ENCODE results near the gene BLTP3A.
"Not testable (repeated sequence)": the region's sequence is repeated elsewhere in the genome, so short reads cannot be mapped to it uniquely, and the experiment has no call there.

Gene BLTP3A

DNA sequence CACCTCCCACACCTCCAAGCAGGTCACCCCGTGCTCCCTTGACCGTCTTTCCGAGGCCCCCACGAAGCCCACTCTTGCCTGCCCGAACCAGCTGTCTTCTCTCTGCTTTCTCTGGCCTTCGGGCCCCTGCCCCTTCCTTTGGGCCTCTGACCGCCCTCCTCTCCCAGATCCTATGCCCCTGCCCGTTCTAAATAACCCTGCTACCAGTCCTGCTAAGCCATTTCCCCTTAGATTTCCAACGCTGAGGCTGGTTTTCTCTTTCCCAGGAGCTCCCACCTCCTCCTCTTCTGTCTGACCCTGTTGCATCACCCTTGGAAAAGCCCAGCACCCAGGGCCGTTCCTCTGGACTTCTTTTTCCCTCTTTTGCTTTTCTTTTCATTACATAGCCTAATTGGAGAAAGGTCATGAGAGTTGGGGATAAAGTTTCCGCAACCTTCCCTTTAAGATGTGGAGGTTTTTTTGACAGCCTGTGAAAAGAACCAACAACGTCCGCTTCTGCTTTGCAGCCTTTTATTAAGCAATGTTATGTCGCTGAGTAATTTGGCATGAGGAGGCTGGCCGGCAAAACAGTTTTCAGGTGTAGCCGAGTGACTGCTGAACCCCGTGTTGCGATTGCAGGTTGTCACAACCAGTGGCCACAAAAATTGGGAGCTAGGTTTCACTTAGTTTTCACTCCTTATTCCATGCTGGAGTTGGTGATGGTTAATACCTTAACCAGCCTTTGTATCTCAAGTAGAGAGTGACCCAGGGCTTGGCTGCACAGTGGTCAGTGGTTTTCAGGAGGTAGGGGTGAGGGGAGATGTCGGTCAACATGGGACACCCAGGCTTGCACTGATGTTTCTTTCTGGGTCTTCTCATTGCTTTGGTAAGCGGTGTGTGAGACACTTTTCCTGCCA, 970 bp downstream of the BLTP3A start:
- DNase-seq (ENCODE audit: low read depth, low spot score), result no peak

DNA sequence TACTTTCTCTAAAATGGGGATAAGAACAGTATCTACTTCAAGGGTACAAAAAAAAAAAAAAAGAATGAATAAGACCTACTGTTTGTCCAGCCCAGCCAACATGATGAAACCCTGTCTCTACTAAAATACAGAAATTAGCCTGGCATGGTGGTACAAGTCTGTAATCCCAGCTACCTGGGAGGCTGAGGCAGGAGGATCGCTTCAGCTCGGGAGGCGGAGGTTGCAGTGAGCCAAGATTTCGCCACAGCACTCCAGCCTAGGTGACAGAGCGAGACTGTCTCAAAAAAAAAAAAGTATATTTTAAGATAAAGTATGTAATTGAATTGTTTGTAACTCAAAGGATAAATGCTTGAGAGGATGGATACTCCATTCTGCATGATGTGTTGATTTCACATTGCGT, 2.0 kb downstream of the BLTP3A start:
- DNase-seq (ENCODE audit: low read depth, low spot score), result no peak

DNA sequence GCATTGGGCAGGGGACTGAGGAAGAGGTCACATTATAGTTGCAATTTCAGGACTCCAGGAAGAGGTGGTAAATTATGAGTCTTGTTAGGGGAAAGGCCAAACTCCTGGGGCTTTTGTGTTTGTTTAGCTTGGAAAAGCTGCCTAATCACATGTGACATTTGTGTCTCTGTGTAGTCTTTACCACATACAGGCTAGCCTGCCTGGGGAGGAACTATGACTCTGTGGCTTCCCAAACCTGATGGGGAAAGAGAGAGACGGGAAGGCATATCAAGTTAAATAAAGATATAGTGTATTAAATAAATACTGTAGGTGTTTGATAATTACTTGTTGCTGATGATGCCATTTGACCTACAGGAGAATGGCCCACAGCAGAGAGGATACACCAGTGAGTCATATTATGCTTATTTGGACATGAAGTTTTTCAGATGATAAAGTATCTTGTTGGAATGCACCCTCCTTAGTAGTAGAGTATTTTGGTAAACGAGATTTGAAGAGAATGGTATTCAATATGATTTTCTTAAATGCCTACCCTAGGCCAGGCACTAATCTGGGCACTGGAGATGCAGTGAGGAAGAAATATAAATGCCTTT, 4.0 kb downstream of the BLTP3A start:
- no peak for DNase-seq (ENCODE audit: low read depth, low spot score)

DNA sequence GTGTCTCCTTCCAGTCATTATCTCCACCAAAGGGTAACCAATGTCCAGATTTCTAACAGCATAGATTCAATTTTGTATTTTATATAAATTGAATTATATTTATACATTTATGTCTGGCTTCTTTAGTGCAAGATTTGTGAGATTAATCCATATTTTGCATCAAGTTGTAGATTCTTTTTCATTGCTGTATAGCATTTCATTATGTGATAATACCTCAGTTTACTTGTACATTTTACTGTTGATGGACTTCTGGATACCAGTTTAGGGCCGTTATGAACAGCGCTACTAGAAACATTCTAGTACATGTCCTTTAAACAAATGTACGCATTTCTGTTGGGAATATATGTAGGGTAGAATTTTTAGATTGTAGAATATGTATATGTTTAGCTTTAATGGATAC, 6.2 kb downstream of the BLTP3A start:
- DNase-seq (ENCODE audit: low read depth, low spot score), result no peak

DNA sequence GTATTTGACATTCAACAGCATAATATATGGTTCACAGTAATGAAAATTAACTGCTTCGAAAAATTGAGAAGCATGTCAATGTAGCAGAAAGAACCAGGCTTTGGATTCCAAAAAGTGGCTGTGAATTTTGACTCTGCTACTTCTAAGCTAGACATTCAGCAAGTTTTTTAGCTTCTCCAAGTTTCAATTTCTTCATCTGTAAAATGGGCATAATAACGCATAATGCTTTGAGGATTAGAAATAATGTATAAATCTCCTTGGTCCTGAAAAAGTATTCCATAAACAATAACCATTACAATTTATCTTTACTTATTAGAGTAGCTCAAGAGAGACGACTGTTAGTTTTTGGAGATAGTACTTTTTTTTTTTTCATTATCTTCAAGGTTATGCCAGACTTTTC, 7.7 kb downstream of the BLTP3A start:
- no peak for DNase-seq (ENCODE audit: low read depth, low spot score)

DNA sequence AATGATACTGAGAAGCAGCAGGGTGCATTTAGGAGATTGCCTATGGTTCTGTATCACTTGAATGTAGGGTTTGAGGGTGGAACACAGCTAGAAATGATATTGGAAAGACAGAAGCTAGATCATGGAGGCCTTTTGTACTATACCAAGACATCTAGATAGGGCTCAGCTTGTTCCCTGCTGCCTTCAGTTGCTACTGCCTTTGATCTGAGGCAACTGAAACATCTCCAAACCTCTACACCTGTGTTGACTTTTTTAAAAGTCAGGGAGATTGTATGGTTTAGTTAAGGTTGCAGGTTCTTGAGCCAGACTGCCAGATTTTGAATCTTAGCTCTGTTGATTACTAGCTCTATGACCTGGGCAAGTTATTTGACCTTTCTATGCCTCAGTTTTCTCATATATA, 12.7 kb downstream of the BLTP3A start:
- no peak for DNase-seq (ENCODE audit: low read depth, low spot score)

DNA sequence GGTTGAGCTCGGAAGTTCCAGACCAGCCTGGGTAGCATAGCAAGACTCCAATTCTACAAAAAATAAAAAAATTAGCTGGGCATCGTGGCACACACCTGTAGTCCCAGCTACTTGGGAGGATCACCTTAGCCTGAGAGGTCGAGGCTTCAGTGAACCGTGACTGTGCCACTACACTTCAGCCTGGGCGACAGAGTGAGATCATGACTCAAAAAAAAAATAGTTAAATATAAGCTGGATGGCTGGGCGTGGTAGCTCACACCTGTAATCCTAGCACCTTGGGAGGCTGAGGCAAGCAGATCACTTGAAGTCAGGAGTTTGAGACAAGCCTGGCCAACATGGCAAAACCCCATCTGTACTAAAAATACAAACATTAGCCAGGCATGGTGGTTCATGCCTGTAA, 13.2 kb downstream of the BLTP3A start:
- not testable (repeated sequence) for DNase-seq (ENCODE audit: low read depth, low spot score)

DNA sequence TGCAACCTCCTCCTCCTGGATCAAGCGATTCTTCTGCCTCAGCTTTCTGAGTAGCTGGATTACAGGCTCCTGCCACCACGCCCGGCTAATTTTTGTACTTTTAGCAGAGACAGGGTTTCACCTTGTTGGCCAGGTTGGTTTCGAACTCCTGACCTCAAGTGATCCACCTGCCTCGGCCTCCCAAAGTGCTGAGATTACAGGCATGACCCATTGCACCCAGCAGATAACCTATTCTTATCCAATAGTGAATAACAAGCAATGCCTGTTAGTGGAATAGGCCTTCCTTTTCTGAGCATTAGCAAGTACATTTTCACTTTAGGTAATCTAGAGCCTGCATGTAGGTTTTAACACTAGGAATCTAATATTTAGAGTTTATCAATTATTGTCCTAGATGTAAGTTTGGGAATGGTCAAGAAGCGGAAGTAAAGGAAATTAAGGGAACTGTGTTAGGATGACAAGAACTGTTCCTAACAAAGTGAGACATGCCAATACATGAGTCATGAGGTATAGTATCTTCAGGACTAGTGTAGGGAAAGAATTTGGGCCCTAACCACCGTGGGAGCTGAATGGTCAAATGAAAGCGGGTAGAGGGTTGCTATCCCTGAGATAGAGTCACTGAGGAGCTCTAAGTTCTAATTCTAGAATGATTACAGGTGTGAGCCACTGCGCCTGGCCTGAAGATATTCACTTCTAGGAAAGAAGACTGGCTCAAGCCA, 15.0 kb downstream of the BLTP3A start:
- no peak for DNase-seq (ENCODE audit: low read depth, low spot score)

DNA sequence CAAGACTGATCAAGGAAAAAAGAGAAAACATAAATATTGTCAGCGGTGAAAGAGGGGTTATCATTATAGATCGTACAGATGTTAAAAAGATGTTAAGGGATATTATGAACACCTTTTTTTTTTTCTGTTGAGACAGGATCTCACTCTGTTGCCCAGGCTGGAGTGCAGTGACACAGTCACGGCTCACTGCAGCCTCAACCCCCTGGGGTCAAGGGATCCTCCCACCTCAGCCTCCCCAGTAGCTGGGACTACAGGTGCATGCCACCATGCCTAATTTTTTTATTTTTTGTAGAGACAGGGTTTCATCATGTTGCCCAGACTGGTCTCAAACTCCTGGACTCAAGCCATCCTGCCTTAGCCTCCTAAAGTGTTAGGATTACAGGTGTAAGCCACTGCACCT, 16.6 kb downstream of the BLTP3A start:
- DNase-seq (ENCODE audit: low read depth, low spot score), result not testable (repeated sequence)

DNA sequence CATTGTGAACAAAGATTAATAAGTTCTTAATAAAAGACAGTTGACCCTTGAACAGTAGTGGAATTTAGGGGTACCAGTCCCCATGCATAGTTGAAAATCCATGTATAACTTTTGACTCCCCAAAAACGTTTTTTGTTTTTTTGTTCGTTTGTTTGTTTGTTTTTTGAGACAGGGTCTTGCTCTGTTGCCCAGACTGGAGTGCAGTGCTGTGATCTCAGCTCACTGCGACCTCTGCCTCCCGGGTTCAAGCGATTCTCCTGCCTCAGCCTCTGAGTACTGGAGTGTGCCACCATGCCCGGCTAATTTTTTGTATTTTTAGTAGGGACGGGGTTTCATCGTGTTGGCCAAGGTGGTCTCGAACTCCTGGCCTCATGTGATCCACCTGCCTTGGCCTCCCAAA, 17.5 kb downstream of the BLTP3A start:
- DNase-seq (ENCODE audit: low read depth, low spot score), result not testable (repeated sequence)

DNA sequence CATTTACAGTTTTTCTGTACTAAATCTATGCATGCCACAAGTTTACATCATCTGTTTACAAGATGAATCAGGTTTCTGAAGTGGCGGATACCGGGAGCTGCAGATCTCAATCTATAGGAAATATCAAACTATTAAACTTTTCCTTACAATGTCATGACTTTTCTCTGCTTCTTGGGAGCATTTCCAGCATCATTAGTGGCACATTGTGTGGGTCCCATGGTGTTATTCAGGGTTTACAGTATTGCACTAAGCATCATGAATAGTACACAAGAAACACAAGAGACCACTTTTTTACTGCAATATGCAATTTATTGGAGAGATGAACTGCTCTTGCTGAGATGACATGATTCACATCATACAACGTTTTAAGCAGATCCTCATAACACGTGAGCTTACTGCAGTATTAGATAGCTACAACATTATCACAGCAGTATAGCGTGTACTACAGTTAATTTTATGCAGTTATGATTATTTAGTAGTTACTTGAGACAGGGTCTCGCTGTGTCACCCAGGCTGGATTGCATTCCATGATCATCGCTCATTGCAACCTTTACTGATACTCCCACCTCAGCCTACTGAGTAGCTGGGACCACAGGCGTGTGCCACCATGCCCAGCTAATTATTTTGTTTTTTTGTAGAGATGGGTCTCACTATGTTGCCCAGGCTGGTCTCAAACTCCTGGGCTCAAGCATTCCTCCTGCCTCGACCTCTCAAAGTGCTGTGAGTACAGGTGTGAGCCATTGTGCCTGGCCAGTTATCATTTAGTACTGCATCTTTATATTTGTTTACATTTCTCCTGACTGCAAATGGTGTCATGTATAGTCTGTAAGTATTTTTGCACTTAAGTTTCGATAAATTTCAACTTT, 18.4 kb downstream of the BLTP3A start:
- no peak for DNase-seq (ENCODE audit: low read depth, low spot score)

DNA sequence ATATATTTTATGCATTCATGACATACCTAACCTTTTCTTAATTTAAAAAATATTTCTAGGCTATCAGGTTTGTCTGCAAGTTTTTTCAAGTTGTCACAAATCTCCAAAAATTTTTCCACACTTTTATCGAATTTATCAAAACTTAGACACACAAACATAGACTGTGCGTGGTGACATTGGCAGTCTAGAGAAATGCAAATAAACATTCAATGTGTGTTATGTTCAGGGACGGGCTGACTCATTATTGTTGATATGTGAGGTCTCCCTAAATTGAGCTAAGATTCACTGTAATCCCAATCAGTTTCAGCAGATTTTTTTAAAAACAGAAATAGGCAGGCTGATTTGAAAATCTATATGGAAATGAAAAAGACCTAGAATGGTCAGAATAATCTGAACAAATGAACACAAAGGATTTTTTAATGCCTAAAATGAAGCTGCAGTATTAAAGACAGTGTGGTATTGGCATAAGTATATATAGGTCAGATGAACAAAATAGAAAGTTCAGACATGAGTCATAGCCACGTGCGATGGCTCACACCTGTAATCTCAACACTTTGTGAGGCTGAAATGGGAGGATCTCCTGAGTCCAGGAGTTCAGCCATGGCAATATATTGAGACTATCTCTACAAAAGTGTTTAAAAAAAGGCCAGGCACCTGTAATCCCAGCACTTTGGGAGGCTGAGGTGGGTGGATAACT, 19.2 kb downstream of the BLTP3A start:
- DNase-seq (ENCODE audit: low read depth, low spot score), result no peak

DNA sequence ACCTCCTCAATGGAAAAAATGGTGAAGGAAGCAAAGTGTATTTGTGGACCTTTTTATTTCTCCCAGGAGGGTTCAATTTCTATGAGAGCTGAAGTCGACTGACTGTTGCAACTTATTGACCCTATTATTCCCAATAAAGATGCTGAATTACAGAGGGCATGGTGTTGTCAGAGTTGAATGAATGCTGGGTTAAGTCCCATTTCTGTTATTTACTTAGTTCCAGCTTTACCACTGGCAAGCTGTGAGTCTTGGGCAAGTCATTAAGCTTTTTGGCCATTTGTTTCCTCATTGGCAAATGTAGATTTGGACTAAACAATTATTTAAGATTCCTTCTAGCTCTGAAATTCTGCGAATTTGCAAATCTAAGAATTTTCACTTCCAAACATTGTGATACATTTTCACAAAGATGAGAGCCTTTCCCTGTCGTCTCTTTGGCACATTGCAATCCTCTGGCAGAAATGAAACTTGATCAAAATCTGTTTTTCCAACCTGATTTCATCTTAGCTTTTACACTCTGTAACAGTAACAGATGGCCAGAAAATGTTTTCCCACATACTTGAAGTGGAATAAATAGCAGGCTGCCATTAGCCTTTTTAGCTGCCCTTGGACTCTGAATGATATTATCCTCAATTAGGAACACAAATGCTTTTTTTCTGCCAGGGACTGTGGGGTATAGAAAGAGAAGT, 21.3 kb downstream of the BLTP3A start:
- no peak for DNase-seq (ENCODE audit: low read depth, low spot score)

DNA sequence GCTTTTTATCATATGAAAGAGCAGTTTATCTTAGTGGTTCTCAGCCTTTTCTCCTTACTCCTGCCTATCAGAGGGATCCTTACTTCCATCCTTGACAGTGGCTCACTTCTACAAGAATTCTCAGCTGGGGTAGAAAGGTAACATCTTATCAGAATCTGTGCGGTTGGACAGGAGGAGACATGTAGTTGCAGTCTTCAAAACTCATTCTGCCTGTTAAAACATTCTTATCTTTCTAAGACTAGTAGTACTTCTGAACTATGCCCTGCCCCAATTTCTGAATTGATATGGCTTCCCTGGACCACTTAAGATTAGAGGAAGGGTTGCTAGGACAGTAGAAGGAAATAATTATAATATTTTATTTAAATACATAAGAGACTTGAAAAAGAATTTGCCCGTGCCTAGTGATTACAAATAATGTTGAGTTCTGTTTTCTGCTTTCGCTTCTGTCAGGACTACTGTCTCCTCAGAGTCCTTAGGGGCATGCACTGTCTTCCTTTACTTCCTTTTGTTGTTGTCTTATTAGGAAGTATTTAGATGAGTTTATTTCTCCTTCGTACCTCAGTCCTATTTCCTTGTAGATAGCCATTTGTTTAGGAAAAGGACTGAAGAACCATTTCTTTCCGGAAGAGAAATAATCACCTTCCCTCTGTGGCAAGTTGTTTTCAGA, 24.9 kb downstream of the BLTP3A start:
- no peak for DNase-seq (ENCODE audit: low read depth, low spot score)

DNA sequence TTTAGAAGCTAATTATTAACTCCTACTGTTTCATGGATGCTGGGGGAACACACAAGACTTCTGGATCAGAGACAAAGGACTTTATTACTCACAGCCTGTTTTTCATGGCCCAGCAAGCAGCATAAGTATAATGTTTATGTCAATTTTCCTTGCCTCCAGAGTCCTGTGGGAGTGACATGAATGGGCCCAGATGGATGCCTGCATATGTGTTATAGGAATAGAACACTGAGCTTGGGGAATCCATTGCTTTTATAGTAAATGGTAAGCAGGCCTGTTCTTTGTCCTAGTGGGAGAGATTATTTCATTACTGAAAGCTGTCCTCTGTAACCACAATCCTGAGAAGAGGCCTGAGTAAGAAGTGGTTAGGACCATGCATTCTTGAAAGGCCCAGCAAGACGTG, 25.6 kb downstream of the BLTP3A start:
- no peak for DNase-seq (ENCODE audit: low read depth, low spot score)

DNA sequence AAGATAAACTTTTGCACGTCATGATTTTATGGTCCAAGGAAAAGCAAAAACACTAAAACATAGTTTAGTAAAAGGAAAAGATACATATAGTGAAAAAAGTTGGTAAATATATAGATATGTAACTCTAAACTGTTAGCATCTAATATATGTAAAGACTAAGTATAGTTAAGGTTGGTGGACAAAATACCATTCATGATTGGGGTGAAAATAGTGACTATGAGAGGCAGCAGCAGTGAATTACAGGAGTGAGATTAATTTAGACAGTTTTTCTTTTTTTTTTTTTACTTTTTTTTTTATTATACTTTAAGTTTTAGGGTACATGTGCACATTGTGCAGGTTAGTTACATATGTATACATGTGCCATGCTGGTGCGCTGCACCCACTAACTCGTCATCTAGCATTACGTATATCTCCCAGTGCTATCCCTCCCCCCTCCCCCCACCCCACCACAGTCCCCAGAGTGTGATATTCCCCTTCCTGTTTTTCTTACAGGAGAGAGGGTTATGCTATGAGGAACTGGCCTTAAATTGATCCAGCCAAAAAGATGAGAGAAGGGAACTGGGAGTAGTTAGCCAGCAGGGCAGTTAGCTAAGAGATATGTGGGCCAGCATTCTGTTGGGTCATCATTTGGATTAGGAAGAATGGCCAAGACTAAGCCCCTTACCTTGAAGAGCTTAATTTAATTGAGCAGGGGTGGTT, 27.1 kb downstream of the BLTP3A start:
- not testable (repeated sequence) for DNase-seq (ENCODE audit: low read depth, low spot score)

DNA sequence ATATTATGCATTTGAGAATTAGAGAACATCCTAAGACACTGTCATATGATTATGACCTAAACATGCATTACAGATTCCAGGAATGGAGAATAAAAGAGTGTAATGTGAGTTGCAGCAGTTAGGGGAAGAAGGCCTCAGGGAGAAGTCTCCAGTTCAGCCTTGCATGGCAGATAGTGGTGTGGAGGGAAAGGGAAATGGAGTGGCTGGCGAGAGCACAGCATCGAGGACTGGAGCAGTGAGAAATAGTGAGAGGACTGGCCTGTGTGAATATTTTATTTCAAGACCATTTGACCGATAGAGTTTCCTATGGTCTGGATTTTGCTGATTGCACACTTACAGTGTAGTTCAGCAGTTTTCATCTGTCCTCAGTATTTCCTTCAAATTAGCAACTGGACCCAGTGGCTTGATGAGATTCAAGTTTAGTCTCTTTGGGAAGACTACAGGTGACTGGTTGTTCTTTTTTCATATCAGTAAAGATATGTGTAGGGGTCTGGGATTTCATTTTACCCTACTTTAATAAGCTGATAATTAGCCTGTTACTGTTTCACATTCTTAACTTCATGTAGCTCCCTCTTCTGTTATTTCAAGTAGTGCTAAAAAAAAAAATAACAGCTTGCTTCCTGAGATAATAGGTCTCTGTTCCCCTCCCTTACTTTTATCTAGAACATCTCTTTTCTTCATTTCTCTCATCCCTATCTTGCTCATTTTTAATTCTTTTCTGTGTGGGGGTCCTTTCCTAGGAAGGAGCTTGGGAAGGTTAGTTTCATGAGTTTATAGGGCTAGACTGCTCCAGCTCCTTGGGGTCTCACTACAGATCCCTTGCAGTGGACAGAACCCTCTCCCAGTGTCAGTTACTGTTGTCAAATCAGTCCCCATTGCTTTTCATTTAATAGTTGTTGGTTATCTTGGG, 27.9 kb downstream of the BLTP3A start:
- DNase-seq (ENCODE audit: low read depth, low spot score), result no peak

DNA sequence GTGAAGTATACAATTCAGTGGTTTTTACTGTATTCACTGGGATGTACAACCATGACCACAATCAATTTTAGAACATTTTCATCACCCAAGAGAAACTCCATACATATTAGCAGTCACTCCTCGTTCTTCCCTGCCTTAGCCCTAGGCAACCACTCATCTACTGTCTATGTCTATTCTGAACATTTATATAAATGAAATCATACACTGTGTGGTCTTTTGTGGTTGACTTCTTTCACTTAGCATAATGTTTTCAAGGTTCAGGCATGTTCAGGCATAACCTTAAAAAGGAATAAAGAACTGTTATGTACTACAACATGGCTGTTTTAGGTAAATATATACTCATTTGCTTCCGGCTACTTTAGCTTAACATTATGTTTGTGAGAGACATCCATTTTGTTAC, 37.3 kb downstream of the BLTP3A start:
- DNase-seq (ENCODE audit: low read depth, low spot score), result no peak

Data from brain pericyte (primary cell).